ENCODE measurements around the gene ERICH2.

GRCh38 chr2:170737821-170738220, 32.4 kb upstream of the ERICH2 start:
- TF ChIP-seq CTCF (IDR thresholded peaks at IDR 0.05) (no peak), POLR2A (IDR thresholded peaks at IDR 0.05) (no peak)
